HG02885 (cell line): Measurements from ENCODE around the gene STMND1.

Experiments used
- ATAC-seq: cut with Tn5 transposase; IDR thresholded peaks from one replicate; pipeline ENCODE4 v1.9.1; 2021; ENCODE audit warnings: mild to moderate bottlenecking; ENCODE audit not compliant: unreplicated experiment, poor library complexity

Gene STMND1

GRCh38 chr6:17156966-17157365, 55.1 kb downstream of the STMND1 start:
- ATAC-seq, result no peak

- no peak for ATAC-seq
These were observed 55.8 kb downstream of the STMND1 start for GRCh38 chr6:17157617-17158016.

- ATAC-seq, result no peak
These were observed 57.4 kb downstream of the STMND1 start for GRCh38 chr6:17159240-17159639.

GRCh38 chr6:17161076-17161475, 59.2 kb downstream of the STMND1 start:
- ATAC-seq, result no peak

GRCh38 chr6:17165383-17165782, 63.5 kb downstream of the STMND1 start:
- no peak for ATAC-seq

- no peak for ATAC-seq
These were observed 65.6 kb downstream of the STMND1 start for GRCh38 chr6:17167327-17167979.

GRCh38 chr6:17169291-17169690, 67.4 kb downstream of the STMND1 start:
- no peak for ATAC-seq

- no peak for ATAC-seq
These were observed 67.9 kb downstream of the STMND1 start for GRCh38 chr6:17169711-17170110.

- no peak for ATAC-seq
These were observed 71.1 kb downstream of the STMND1 start for GRCh38 chr6:17172836-17173470.

- ATAC-seq, result no peak
These were observed 76.5 kb downstream of the STMND1 start for GRCh38 chr6:17178326-17178725.

- no peak for ATAC-seq
These were observed 77.1 kb downstream of the STMND1 start for GRCh38 chr6:17178754-17179529.

GRCh38 chr6:17179530-17180073, 77.8 kb downstream of the STMND1 start:
- ATAC-seq, result no peak
